Measurements from ENCODE around the gene EREG. TPM values are rescaled to one million over a fixed set of nuclear protein-coding genes. Genes with fewer than 3 reads are reported as not detected.

The EREG gene
- total and polyA plus RNA-seq, 9 of the 15 experiments (the other 6 are each of a cell fraction or from before 2014, with no cell fraction given): 0.97 to 7.3 (median 2.5) TPM

DNA sequence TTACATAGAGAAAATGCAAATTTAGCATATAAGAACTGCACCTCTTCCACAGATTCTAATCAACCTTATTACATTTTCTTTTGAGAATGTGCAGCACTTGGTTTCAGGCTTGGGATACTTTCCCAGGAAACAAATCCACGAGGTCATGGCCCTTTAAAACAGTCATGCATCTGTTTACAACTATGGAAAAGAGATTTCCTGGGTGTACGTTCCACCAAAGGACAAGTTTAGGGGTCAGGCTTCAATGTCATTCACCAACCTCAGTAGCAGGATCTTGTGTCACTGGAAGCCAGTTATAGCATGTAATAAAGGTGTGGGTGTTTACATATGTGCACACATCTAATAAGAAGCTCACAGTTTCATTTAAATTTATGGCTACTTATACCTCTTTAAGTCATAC is 30.7 kb downstream of the EREG start:
- CTCF ChIA-PET (ENCODE audit: low intra/inter-chr PET ratio): no interaction called here
- 23% methylated on average over 2 of the region's 2 CpGs for WGBS (ENCODE audit: insufficient coverage, low coverage, missing lambda C conversion rate)

More for the DNA sequence above, 30.7 kb downstream of the EREG start:
- H3K79me2 ChIP-seq (ENCODE audit: control insufficient read depth, insufficient read depth, low read length): no peaks in the 10 kb centered on the region
- H2AFZ ChIP-seq (ENCODE audit: low read depth, low read length): no peak overlapping the region
- no peak overlapping the region for H3K4me3 ChIP-seq
- no peak overlapping the region for H3K27ac ChIP-seq (ENCODE audit: extremely low read depth, low read depth, low read length)
- no peaks in the 10 kb centered on the region for H4K20me1 ChIP-seq (replicated peaks; ENCODE audit: control insufficient read depth, insufficient read depth, low read length)
- peaks cover 3% of the 10 kb centered on the region; the same call in 1 of the 2 replicates for H3K9me3 ChIP-seq (replicated peaks; ENCODE audit: control insufficient read depth, insufficient read depth, low read depth, low read length)
- no peaks in the 10 kb centered on the region for H3K9me1 ChIP-seq (ENCODE audit: control insufficient read depth, insufficient read depth, low read length)
- BruUV-seq (replicated peaks): no TSS peak
- no peak for ATAC-seq
- intact Hi-C loops (cut with micrococcal nuclease): no loop called here
- in situ Hi-C loops (cut with MboI): no loop called here
- TF ChIP-seq NBN (IDR thresholded peaks at IDR 0.05; ENCODE audit: low read depth): no peak
- no peak for TF ChIP-seq BRCA1 (IDR thresholded peaks at IDR 0.05)
- no peak for TF ChIP-seq BRCA1 (CRISPR knock-in tag; IDR thresholded peaks at IDR 0.05)
- TF ChIP-seq ZNF551 (CRISPR knock-in tag; IDR thresholded peaks at IDR 0.05): no peak
- no peak for TF ChIP-seq JUN (IDR thresholded peaks at IDR 0.05; ENCODE audit: borderline replicate concordance, low read depth, low read length)
- TF ChIP-seq JUN (CRISPR knock-in tag; IDR thresholded peaks at IDR 0.05; ENCODE audit: borderline replicate concordance): no peak
- TF ChIP-seq HIVEP1 (CRISPR knock-in tag; IDR thresholded peaks at IDR 0.05): no peak
- no peak for TF ChIP-seq MEF2D (tag; conservative IDR thresholded peaks at IDR 0.05; ENCODE audit: low read depth)
- no peak for TF ChIP-seq U2AF1 (optimal IDR thresholded peaks at IDR 0.05; ENCODE audit: low read depth, low read length)
- TF ChIP-seq IFI16 (CRISPR knock-in tag; IDR thresholded peaks at IDR 0.05): no peak
- TF ChIP-seq ZNF175 (CRISPR knock-in tag; IDR thresholded peaks at IDR 0.05; ENCODE audit: low read depth): no peak
- TF ChIP-seq ZNF274 (IDR thresholded peaks at IDR 0.05; ENCODE audit: borderline replicate concordance, low read depth, low read length): no peak
- TF ChIP-seq, protein P1, sequence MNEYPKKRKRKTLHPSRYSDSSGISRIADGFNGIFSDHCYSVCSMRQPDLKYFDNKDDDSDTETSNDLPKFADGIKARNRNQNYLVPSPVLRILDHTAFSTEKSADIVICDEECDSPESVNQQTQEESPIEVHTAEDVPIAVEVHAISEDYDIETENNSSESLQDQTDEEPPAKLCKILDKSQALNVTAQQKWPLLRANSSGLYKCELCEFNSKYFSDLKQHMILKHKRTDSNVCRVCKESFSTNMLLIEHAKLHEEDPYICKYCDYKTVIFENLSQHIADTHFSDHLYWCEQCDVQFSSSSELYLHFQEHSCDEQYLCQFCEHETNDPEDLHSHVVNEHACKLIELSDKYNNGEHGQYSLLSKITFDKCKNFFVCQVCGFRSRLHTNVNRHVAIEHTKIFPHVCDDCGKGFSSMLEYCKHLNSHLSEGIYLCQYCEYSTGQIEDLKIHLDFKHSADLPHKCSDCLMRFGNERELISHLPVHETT (CRISPR knock-in tag; conservative IDR thresholded peaks at IDR 0.05 in 1 of 2, IDR thresholded peaks at IDR 0.05 in 1 of 2): no peak
- TF ChIP-seq HMG20A (CRISPR knock-in tag; conservative IDR thresholded peaks at IDR 0.05): no peak
- no peak for TF ChIP-seq ZBTB17 (CRISPR knock-in tag; IDR thresholded peaks at IDR 0.05)
- no peaks in the 10 kb centered on the region for H3K27me3 ChIP-seq (ENCODE audit: control insufficient read depth in 2 of 2, insufficient read depth in 2 of 2, low read length in 2 of 2)
- POLR2A ChIA-PET: interaction anchor here (0.9 kb wide), 1 partner anchor 10 kb away, joined by 3 read pairs; no protein-coding TSS in a partner anchor
- FAIRE-seq: no peak
- no peak overlapping the region for H3K9ac ChIP-seq (ENCODE audit: insufficient read depth in 1 of 2, low read depth in 2 of 2, low read length in 2 of 2)
- no peaks in the 10 kb centered on the region for H3K36me3 ChIP-seq (ENCODE audit: control insufficient read depth, insufficient read depth, low read length)
- DNase-seq (ENCODE audit: extremely low read depth in 1 of 4, low spot score in 3 of 4): no peak
- H3K4me2 ChIP-seq (ENCODE audit: insufficient read depth, low read length): no peak overlapping the region
- H3K4me1 ChIP-seq (replicated peaks in 1 of 2; ENCODE audit: control insufficient read depth in 2 of 2, insufficient read depth in 2 of 2, low read length in 2 of 2): peaks cover 2 to 11% of the 10 kb centered on the region in 2 experiments; a peak in 2 of 5 replicates

Data from K562 (cell line).